PFSK-1 (cell line): ENCODE measurements around the gene GNB1L.

ENCODE experiments used
- FOXP2 ChIP-seq: optimal IDR thresholded peaks from 2 replicates; pipeline ENCODE3; 2011; ENCODE audit warnings: borderline replicate concordance, control low read depth, inconsistent platforms; ENCODE audit not compliant: insufficient read depth; ENCODE audit errors: extremely low read length, extremely low read depth
- POLR2AphosphoS5 ChIP-seq: IDR thresholded peaks from 2 replicates; pipeline ENCODE4 v1.6.1; 2012; ENCODE audit warnings: low read depth, mild to moderate bottlenecking, control low read depth, low read length, moderate library complexity
- REST ChIP-seq, 2 experiments: IDR thresholded peaks; 2 replicates each; pipeline versions ENCODE4 v1.6.1 to v1.8.0; 2011 to 2012; ENCODE audit warnings: low read depth in 2 of 2, low read length in 2 of 2, control low read depth in 1 of 2, inconsistent platforms in 1 of 2, mild to moderate bottlenecking in 1 of 2, moderate library complexity in 1 of 2; ENCODE audit not compliant: insufficient read depth in 1 of 2
- SIN3A ChIP-seq: IDR thresholded peaks from 2 replicates; pipeline ENCODE4 v1.6.1; 2012; ENCODE audit warnings: mild to moderate bottlenecking, low read length, moderate library complexity, borderline replicate concordance; ENCODE audit not compliant: insufficient read depth
- TAF1 ChIP-seq: IDR thresholded peaks from 2 replicates; pipeline ENCODE4 v1.6.1; 2012; ENCODE audit warnings: low read length, control low read depth, borderline replicate concordance; ENCODE audit not compliant: insufficient read depth

- TF ChIP-seq POLR2AphosphoS5 (no peak), REST (IDR thresholded peaks at IDR 0.05; ENCODE audit: insufficient read depth in 1 of 2, low read depth in 2 of 2, low read length in 2 of 2) (no peak), SIN3A (no peak), TAF1 (no peak), FOXP2 (no peak)
Measured at GRCh38 chr22:19803736-19804267, 50.9 kb downstream of the GNB1L start.
